GM18873 (cell line): ENCODE results near the gene PAQR5.
"Not testable (repeated sequence)": the region's sequence is repeated elsewhere in the genome, so short reads cannot be mapped to it uniquely, and the experiment has no call there.

Experiments used
- ATAC-seq: cut with Tn5 transposase; IDR thresholded peaks from one replicate; pipeline ENCODE4 v1.9.1; 2021; ENCODE audit warnings: mild to moderate bottlenecking, moderate library complexity, moderate number of reproducible peaks; ENCODE audit not compliant: unreplicated experiment, low FRiP score

PAQR5 gene

GRCh38 chr15:69292826-69293420 lies 5.8 kb upstream of the PAQR5 start:
- no peak for ATAC-seq

GRCh38 chr15:69293741-69294615 lies 4.7 kb upstream of the PAQR5 start:
- ATAC-seq, result no peak

- ATAC-seq, result no peak
These were observed 2.1 kb upstream of the PAQR5 start for GRCh38 chr15:69296606-69297005.

DNA sequence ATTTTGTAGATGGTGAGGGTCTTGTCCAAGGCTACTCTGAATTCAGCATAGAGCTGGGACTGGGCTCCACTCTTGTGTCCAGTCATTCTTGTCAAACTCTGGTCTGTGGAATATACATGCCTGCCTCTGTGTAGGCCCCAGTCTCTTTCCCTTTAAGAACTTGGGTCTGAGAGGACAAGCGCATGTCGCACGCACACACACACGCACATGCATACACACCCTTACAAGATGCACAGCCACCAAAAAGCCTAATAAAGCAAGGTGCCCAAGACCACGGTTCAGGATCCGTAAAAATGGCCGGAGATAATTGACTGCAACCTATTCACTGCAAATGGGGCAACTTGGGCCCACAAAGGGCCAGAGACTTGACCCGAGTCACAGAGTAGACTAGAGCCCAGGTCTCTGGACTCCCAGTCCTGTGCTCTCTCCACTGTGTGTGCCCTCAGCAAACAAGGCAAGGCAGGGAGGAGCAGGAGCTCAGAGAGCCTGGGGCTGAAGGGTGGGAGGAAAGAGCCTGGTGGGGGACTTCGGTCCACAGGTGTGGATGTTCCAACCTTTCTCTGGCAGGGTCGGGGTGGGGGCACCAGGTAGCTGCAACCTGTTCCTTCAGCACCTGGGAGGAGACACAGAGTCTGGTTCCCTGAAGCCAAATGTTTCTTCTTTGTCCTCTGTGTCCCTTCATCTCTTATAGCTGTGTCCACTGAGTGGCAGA lies 914 bp upstream of the PAQR5 start:
- no peak for ATAC-seq

DNA sequence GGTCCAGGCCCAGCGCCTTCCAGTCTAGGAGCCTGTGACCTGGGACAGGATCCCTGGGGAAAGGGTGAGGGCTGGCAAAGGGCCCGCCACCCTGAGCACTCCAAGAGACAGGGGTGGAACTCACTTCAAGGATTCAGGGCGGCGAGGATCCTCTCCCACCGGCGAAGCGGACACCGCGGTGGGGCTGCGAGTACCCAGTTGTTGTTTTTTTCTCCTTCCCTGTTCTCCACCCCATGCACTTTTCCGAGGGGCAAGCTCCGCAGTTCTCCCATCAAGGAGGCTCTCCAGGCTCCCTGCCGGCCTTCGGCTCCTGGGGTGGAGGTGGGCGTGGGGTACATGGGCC lies 387 bp upstream of the PAQR5 start:
- no peak for ATAC-seq

DNA sequence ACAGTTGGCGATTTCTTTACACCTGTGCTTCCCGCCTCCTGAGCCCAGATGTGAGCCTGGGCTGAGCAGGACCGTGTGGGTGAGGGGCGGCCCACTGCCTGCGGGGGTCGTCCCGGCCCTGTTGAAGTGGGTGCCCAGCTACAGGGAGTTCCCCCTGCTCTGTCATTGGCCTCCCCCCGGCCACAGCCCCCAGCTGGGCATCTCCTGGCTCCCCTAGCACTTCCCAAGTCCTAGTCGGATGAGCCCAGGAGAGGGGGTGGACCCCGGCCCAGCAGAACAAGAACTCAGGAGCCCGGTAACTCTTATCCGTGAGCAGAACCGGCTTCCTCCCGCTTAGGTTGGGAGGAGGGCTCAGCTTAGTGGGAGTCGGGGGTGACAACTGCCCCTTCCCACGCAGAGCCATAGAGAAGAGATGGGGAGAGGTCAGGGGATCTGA lies 757 bp downstream of the PAQR5 start:
- ATAC-seq, result no peak

- no peak for ATAC-seq
These were observed 1.4 kb downstream of the PAQR5 start for GRCh38 chr15:69299943-69300588.

DNA sequence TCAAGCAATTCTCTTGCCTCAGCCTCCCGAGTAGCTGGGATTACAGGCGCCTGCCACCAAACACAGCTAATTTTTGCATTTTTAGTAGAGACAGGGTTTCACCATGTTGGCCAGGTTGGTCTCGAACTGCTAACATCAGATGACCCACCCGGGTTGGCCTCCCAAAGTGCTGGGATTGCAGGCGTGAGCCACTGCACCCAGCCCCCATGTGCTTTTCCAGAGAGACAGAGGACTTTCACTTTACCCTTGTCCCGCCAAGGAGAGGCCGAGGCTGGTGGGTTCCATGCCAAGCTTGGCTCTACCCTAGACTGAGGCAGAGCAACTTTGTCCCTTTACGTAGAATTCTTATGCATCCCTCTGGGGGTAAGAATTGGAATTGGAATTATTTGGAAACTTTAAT lies 2.4 kb downstream of the PAQR5 start:
- not testable (repeated sequence) for ATAC-seq

DNA sequence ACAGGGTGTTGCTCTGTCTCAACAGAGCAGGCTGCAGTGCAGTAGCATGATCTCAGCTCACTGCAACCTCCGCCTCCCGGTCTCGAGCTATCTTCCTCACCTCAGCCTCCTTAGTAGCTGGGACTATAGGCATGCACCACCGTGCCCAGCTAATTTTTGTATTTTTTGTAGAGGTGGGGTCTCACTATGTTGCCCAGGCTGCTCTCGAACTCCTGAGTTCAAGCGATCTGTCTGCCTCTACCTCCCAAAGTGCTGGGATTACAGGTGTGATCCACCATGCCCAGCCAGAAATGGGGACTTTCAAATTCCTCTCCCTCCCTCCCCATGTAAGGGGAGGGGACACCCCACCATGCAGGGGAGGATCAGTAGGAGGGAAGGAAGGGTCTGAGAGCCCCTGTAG lies 3.4 kb downstream of the PAQR5 start:
- not testable (repeated sequence) for ATAC-seq

GRCh38 chr15:69302929-69303328 lies 4.2 kb downstream of the PAQR5 start:
- ATAC-seq, result no peak

DNA sequence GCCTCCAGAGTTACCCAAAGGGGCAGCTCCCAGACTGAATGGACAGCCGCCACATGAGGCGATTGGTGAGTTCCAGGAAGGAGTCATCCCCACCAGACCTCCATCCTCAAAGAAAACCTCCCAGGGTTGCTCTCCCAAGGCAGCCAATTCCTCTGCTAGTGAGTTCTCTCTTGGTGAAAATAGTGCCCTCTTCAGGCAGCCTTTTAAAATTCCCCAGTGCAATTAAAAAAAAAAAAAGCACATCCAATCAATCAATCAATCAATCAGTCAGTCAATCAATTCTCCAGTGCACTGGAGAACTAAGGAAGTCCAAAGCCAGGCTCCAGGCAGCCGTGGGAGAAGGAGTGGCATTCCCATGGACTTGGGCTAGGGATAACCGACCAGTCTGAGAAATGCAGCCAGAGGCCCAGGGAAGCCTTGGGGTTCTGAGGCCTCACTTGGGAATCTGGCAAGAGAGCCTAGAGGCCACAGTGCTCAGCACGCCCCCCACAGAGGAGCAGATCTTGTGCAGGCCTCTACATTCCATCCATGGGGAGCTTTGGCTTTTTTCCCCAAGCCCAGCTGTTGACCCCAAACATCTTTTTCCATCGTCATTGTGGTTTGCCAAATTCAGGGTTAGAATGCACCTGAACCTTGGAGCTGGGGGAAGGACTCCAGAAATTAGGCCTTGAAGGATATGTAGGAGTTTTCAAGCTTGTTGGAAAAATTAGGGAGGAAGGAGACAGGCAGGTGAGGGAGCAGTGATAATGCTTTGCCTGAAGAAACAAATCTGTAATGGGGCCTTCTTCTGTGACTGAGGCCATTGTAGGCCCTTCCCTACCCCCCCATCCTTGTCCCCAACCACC lies 4.8 kb downstream of the PAQR5 start:
- no peak for ATAC-seq

DNA sequence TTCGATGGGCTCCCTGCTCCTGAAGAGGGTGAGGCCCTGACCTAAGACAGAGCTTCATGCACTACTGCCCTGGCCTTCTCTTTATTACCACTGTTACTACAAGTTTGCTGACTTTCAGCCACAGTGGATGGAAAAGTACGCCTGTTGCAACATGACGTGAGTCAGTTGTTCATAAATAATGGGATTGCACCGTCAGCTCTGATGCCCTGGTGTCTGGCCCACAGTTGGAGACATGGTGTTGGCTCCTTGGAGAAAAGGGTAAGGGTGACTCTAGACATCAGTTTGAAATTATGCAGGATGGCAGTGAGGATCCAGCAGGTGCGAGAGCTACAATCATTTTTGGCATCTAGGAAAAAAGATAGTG lies 5.5 kb downstream of the PAQR5 start:
- no peak for ATAC-seq

- no peak for ATAC-seq
These were observed 6.7 kb downstream of the PAQR5 start for GRCh38 chr15:69305204-69305931.

GRCh38 chr15:69305933-69306568 lies 7.3 kb downstream of the PAQR5 start:
- ATAC-seq, result no peak

- ATAC-seq, result no peak
These were observed 9.2 kb downstream of the PAQR5 start for GRCh38 chr15:69307939-69308338.

GRCh38 chr15:69308949-69309348 lies 10.2 kb downstream of the PAQR5 start:
- no peak for ATAC-seq

- no peak for ATAC-seq
These were observed 12.6 kb downstream of the PAQR5 start for GRCh38 chr15:69311319-69311721.

- no peak for ATAC-seq
These were observed 14.8 kb downstream of the PAQR5 start for GRCh38 chr15:69313432-69314000.

- no peak for ATAC-seq
These were observed 15.4 kb downstream of the PAQR5 start for GRCh38 chr15:69314131-69314530.
